ENCODE data around the gene MEPE.

MEPE gene

DNA sequence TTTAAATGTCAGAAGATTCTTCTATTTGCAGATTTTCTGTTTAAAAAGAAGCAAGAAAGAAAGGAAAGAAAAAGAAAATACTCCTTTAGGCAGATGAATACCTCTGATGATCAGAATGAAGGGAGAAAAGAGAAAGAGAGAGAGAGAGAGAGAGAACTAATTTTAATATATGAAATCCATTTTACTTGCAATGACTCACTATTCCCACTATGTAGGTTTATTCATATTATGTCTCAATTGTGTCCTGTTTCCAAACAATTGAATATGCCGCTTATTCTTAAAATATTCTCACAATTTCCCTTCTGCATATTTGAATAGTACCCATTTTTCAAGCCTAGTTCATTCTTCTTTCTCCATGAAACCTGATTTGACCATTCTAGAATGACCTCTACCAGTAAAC is 11.7 kb downstream of the MEPE start:
- no peak for DNase-seq

DNA sequence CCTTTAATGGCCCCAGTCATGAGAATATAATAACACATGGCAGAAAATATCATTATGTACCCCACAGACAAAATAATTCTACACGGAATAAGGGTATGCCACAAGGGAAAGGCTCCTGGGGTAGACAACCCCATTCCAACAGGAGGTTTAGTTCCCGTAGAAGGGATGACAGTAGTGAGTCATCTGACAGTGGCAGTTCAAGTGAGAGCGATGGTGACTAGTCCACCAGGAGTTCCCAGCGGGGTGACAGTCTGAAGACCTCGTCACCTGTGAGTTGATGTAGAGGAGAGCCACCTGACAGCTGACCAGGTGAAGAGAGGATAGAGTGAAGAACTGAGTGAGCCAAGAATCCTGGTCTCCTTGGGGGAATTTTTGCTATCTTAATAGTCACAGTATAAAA is 13.5 kb downstream of the MEPE start:
- no peak for DNase-seq

DNA sequence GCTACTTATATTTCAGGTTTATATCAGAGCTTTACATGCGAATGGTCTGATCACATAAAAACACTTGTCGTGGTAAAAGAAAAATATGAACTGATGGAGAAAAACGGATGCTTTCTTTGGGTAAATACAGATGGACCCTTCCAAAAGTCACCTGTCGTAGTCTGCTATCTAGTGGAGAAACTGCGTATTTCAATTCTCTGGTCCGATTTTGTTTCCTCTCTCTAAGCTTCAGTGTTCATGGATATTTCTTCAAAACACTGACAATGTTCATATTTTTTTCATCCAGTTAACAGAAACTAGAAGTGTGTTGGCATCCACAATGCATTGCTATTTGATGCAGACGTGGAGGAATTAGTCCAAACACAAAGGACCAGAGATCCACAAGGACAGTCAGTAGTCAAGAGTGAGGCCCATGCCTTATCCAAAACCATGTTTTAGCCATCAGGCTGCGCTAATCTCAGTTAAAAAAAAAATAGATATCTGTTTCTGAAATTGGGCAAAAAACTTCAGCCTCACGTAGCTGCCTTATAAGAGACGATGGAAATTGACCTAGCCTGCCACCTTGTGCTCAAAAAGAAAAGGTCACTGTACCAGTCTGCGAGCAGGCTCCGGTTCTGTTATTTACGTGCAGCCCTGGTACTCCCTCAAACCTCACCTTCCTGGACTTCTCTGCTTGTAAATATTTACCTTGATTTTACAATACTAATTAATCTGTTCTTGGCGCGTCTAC is 16.0 kb downstream of the MEPE start:
- peak; percentile 39 to 89 for DNase-seq

GRCh38 chr4:87849612-87850011 is 16.8 kb downstream of the MEPE start:
- no peak for DNase-seq

DNA sequence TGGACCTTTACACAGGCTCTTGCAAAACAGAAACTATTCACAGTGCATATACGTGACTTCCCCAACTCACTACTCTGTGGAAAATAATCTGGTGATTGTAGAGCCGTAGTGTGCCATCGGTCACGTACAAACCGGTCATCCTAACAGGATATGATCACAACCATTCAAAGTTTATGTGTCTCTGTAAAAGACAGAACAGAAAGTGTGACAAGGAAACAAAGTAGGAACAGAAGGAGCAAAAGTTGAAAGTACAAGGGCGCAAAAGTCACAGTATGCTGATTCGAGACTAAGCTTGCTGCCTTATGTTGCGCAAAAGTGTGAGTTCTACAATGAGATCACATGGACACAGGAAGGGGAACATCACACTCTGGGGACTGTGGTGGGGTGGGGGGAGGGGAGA is 18.6 kb downstream of the MEPE start:
- DNase-seq, result peak in 1 of 2 donors; percentile 8

GRCh38 chr4:87851953-87852352 is 19.2 kb downstream of the MEPE start:
- DNase-seq, result no peak

DNA sequence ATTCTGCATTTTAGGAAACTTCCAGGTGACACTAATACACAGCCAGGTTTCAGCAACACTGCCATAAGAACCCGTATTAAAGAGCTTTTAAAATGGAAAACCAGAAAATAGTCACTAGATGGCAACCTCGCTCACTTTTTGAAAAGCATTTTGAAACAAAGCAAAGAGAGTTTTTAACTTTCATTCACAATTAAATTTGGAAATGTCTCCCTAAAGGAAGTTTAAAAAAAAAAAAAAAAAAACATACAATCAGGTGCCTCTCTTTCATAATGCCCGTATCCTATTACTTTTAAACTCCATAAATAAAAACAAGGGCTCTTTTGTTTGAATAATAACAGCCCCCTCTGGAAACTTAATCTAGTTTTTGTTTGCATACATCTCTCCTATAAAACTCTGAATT is 20.3 kb downstream of the MEPE start:
- peak in 1 of 2 donors; percentile 83 for DNase-seq

GRCh38 chr4:87853891-87854290 is 21.1 kb downstream of the MEPE start:
- DNase-seq, result no peak

DNA sequence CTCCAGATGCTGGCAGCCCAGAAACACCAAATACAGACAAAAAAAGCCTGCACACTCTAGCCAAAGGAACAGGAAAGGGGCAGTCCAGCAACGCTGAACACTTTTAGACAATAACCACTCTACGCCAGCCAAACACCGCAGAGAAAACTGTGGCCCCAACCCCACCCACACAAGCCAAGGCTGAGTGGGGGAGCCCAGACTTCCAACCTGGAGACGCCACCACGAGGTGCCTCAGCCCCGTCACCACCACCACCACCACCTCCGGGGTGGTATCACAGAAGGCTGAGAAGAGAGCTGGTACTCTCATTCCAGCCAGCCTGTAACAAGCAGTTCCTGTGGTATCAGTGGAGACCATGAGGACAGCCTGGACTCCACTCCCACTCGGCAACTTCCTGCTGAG is 22.8 kb downstream of the MEPE start:
- no peak for DNase-seq

GRCh38 chr4:87856816-87857215 is 24.0 kb downstream of the MEPE start:
- no peak for DNase-seq

GRCh38 chr4:87857789-87858188 is 25.0 kb downstream of the MEPE start:
- no peak for DNase-seq

DNA sequence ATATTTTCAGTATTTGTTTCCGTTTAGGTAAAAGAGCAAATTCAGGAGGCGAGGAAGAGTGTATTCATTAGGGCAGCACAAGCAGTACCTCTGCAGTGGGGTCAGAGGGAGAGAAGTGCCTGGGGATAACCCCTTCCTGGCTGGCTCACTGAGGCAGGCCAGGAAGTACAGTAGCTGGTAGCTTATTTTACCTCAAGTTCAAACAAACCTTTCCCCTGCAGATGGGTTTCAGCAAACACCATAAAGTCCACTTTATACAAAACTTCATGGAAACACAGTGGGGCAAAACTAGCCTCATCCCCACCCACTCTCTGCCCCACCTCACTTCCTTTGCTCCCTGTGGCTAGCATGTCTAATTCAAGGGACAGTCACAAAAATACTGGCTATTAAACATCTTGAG is 29.5 kb downstream of the MEPE start:
- no peak for DNase-seq

- DNase-seq, result no peak
Measured at GRCh38 chr4:87863486-87863885, 30.7 kb downstream of the MEPE start.

- DNase-seq, result no peak
Measured at GRCh38 chr4:87864321-87864720, 31.6 kb downstream of the MEPE start.

DNA sequence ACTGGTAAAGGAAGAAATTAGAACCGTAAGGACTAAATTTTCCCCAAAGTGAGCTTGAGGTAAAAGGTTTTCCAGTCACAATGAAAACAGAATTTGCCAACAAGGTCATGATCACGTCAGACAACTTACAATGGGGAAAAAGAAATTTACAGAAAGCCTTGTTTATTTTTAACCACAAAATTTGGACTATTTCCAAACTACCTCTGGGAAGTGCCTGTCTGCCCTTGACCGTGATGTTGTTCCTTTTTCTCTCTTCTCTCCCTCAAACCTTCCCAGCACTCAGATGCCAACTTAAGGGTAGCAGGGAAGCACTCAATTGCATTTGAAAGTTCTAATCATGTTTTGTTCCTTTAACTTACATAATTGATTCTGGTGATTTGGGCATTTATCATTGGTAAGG is 32.5 kb downstream of the MEPE start:
- no peak for DNase-seq

DNA sequence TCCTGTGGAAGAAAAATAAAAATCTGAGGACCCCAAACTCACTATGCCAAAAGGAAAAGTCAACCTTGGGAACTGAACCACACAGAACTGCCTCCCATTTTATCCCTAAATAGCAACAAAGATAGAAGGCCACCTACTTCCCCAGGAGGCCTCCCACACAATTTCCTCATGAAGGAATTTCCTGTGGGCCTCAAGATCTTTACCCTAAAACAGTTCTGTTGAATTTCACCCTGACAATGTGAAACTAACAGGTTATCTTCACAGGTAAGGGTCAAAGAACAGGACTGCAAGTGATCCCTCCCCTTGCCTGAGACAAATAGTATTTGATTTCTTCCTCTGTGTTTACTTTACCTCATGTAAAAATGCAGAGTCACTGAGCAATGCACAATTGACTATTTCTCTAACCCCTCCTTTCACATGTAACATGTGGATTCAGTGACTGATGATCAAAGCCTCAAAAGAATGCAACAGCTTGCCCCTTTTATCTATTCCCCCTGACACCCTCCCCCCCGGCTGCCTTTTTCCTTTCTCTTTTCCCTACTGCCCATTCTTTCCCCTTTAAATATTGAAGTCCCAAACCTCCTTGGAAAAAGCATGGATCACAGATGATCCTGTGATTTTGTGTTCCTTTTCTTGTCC is 33.3 kb downstream of the MEPE start:
- DNase-seq, result no peak

- no peak for DNase-seq
Measured at GRCh38 chr4:87868522-87868921, 35.8 kb downstream of the MEPE start.

DNA sequence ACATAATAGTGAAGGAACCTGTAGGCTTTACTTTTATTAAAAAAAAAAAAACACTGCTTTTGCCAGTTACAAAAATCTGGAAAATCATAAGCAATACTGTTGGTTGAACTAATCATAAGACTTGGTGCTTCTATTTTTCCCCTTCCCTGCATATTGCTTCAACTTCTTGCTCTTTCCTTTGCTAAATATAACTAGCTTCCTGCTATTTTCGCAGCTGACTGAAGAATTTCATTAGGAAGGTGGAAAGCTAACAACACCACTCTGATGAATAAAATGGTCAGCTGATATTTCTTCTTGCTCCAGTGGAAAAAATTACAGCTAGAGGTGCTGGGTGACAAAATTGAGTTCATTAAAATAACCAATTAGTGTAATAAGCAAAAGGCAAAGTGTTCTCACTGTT is 39.3 kb downstream of the MEPE start:
- DNase-seq, result no peak

- DNase-seq, result no peak
Measured at GRCh38 chr4:87875191-87875590, 42.4 kb downstream of the MEPE start.

- DNase-seq, result no peak
Measured at GRCh38 chr4:87880106-87880505, 47.3 kb downstream of the MEPE start.

DNA sequence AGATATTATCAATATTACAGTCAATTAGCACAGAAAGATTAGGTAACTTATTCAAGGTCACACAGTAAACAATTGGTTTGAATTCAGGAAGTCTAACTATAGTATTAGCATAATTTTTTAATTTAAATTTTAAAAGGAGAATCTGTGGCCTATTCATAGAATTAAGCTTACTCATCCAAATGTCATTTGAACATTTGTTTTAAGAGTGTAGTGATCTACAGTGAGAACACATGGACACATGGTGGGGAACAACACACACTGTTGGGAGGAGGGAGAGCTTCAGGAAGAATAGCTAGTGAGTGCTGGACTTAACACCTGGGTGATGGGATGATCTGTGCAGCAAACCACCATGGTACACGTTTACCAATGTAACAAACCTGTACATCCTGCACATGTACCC is 48.3 kb downstream of the MEPE start:
- no peak for DNase-seq

- no peak for DNase-seq
Measured at GRCh38 chr4:87882321-87882720, 49.6 kb downstream of the MEPE start.

DNA sequence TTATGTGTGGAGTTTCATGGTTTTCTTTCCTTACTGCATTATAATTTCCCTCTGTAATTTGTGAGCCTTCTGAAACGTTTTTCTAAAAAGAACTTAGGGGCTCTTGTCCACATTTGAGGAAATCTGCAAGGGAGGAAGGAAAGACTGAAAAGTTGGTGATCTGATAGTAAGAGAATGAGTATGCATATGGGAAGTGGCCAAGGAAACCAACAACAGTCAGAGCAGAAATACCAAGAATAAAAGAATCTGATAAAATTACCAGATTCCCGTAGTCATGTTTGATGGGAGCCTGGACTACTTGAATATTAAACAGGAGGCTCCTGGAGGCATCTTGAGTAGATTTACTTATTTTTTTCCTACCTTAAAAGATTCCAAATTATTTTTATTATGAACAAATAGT is 50.1 kb downstream of the MEPE start:
- no peak for DNase-seq

DNA sequence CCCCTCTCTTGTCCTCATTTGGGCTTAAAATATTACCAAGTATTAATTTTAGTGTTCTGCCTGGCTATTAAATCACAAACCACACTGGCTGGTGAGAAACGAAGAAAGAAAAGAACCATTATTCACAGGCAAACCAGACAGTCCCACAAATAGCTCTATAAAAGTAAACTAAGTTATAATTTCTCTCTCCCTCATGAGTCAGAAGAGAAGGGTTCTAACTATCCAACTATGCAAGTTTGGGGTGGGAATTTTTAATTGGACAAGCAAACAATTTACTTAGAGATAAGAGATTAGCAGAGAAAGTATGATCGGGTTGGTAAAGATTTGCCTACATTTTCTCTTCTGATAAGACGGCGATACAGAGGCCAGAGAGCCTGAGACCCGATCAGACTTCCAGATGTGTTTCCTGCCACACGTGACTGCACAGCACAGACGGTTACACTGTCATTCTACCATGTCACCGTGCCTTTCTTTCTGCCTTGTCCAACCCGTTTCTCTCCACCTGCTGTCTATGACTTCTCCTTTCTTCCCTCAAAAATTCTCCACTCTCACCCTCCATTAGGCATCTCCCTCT is 52.3 kb downstream of the MEPE start:
- DNase-seq, result no peak

DNA sequence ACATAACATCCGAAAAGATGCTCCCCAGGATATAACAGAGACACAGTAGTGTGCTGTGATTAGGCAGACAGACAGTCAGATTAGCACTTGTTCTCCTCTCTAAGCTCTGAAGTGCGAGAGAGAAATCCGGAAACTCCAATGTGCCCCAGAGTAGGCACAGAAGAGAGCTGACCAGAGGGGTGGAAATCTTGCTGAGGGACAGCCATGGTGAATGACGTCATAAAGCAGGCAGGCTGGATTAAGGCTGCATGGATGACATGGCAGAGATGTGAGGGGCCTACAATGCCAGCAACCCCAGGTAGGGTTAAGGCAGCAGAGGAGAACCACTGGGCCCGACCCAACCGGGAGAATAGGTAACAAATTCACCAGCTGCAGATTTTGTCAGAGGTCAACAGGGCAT is 53.3 kb downstream of the MEPE start:
- DNase-seq, result no peak

Data from hippocampal formation (tissue), 2 donors.